ENCODE data around the gene ABRACL. TPM values are rescaled to one million over a fixed set of nuclear protein-coding genes. Genes with fewer than 3 reads are reported as not detected.

ABRACL gene
- total RNA-seq, 1 donor from 2014 or later = 39.2 TPM

DNA sequence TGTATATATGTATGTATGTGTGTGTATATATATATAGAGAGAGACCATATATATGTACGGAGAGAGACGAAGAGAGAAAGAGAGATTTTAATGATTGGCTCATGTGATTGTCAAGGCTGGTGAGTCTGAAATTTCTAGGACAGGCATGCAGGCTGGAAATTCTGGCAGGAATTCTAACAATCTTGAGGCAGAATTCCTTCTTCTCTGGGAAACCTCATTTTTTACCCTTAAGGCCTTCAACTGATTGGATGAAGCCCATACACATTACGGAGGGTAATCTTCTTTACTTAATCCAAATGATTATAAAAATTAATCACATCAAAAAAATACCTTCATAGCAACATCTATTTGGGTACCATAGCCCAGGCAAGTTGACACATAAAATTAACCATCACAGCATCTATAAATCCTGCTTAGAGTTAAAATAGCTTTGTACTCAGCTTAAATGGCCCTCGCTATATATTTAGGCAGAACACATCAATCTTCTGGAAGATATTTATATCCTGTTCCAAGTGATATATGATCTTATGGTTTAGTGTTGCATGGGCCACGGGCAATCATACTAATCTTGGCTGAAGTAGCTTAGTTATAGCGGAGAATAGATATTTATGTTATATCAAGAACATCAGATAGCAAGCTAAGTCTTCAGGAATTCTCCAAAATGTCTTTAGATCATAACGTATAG lies 36.6 kb downstream of the ABRACL start:
- Histone ChIP-seq H3K27me3 (ENCODE audit: control insufficient read depth, insufficient read depth, low read length) (no peaks in the 10 kb centered on the region), H3K36me3 (ENCODE audit: control insufficient read depth, insufficient read depth, low read length) (no peaks in the 10 kb centered on the region), H3K4me3 (ENCODE audit: low read depth, low read length) (no peak overlapping the region)
- no peak for DNase-seq (ENCODE audit: low read depth)
- FAIRE-seq = no peak
- no peak for TF ChIP-seq CTCF (IDR thresholded peaks at IDR 0.05; ENCODE audit: insufficient read depth, low read length, severe bottlenecking)

GRCh38 chr6:139066080-139066479 lies 37.5 kb downstream of the ABRACL start:
- no peak for TF ChIP-seq CTCF (IDR thresholded peaks at IDR 0.05; ENCODE audit: insufficient read depth, low read length, severe bottlenecking)
- no peaks in the 10 kb centered on the region for H3K27me3 ChIP-seq (ENCODE audit: control insufficient read depth, insufficient read depth, low read length)
- H3K4me3 ChIP-seq (ENCODE audit: low read depth, low read length) = no peak overlapping the region
- H3K36me3 ChIP-seq (ENCODE audit: control insufficient read depth, insufficient read depth, low read length) = no peaks in the 10 kb centered on the region
- no peak for DNase-seq (ENCODE audit: low read depth)
- no peak for FAIRE-seq

- TF ChIP-seq CTCF (IDR thresholded peaks at IDR 0.05; ENCODE audit: insufficient read depth, low read length, severe bottlenecking) = no peak
- DNase-seq (ENCODE audit: low read depth) (peak; percentile 54), FAIRE-seq (no peak)
- Histone ChIP-seq H3K27me3 (ENCODE audit: control insufficient read depth, insufficient read depth, low read length) (no peaks in the 10 kb centered on the region), H3K36me3 (ENCODE audit: control insufficient read depth, insufficient read depth, low read length) (no peaks in the 10 kb centered on the region), H3K4me3 (ENCODE audit: low read depth, low read length) (no peak overlapping the region)
These were observed 40.3 kb downstream of the ABRACL start for GRCh38 chr6:139068846-139069245.

GRCh38 chr6:139073118-139073517 lies 44.6 kb downstream of the ABRACL start:
- Histone ChIP-seq H3K36me3 (ENCODE audit: control insufficient read depth, insufficient read depth, low read length) (no peaks in the 10 kb centered on the region), H3K4me3 (ENCODE audit: low read depth, low read length) (no peak overlapping the region), H3K27me3 (ENCODE audit: control insufficient read depth, insufficient read depth, low read length) (no peaks in the 10 kb centered on the region)
- FAIRE-seq = no peak
- TF ChIP-seq CTCF (IDR thresholded peaks at IDR 0.05; ENCODE audit: insufficient read depth, low read length, severe bottlenecking) = no peak
- DNase-seq (ENCODE audit: low read depth) = no peak

GRCh38 chr6:139079018-139079417 lies 50.5 kb downstream of the ABRACL start:
- DNase-seq (ENCODE audit: low read depth) (no peak), FAIRE-seq (no peak)
- H3K36me3 ChIP-seq (ENCODE audit: control insufficient read depth, insufficient read depth, low read length) = no peaks in the 10 kb centered on the region
- TF ChIP-seq CTCF (IDR thresholded peaks at IDR 0.05; ENCODE audit: insufficient read depth, low read length, severe bottlenecking) = no peak
- H3K27me3 ChIP-seq (ENCODE audit: control insufficient read depth, insufficient read depth, low read length) = no peaks in the 10 kb centered on the region
- no peak overlapping the region for H3K4me3 ChIP-seq (ENCODE audit: low read depth, low read length)

All from bronchial epithelial cell (primary cell).